ENCODE measurements around the gene PLET1.

- TF ChIP-seq CTCF (IDR thresholded peaks at IDR 0.05) (no peak), POLR2A (IDR thresholded peaks at IDR 0.05) (no peak)
Measured at GRCh38 chr11:112292188-112292587, 31.5 kb upstream of the PLET1 start.
